C4-2B (cell line): ENCODE results near the gene EMX1.

Experiments
- H3K27ac ChIP-seq: fragments of 450-650 bp; 2 replicates; pipeline ENCODE4 v1.5.1; 2017
- ZFX ChIP-seq: fragments of 450-650 bp; IDR thresholded peaks from 2 replicates; pipeline ENCODE4 v1.6.1; 2017
- TF ChIP-seq, protein P1 (sequence below): fragments of 450-650 bp; conservative IDR thresholded peaks from 2 replicates; pipeline ENCODE4 v1.5.1; 2017; ENCODE audit warnings: mild to moderate bottlenecking

Gene EMX1

DNA sequence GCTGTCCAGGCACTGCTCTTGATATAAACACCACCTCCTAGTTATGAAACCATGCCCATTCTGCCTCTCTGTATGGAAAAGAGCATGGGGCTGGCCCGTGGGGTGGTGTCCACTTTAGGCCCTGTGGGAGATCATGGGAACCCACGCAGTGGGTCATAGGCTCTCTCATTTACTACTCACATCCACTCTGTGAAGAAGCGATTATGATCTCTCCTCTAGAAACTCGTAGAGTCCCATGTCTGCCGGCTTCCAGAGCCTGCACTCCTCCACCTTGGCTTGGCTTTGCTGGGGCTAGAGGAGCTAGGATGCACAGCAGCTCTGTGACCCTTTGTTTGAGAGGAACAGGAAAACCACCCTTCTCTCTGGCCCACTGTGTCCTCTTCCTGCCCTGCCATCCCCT lies 15.9 kb downstream of the EMX1 start:
- H3K27ac ChIP-seq: no peak overlapping the region
- TF ChIP-seq, protein P1, sequence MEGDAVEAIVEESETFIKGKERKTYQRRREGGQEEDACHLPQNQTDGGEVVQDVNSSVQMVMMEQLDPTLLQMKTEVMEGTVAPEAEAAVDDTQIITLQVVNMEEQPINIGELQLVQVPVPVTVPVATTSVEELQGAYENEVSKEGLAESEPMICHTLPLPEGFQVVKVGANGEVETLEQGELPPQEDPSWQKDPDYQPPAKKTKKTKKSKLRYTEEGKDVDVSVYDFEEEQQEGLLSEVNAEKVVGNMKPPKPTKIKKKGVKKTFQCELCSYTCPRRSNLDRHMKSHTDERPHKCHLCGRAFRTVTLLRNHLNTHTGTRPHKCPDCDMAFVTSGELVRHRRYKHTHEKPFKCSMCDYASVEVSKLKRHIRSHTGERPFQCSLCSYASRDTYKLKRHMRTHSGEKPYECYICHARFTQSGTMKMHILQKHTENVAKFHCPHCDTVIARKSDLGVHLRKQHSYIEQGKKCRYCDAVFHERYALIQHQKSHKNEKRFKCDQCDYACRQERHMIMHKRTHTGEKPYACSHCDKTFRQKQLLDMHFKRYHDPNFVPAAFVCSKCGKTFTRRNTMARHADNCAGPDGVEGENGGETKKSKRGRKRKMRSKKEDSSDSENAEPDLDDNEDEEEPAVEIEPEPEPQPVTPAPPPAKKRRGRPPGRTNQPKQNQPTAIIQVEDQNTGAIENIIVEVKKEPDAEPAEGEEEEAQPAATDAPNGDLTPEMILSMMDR: no peak
- no peak for TF ChIP-seq ZFX

- TF ChIP-seq, protein P1: no peak
- TF ChIP-seq ZFX: no peak
- H3K27ac ChIP-seq: no peak overlapping the region
These were observed 16.4 kb downstream of the EMX1 start for GRCh38 chr2:72933646-72934151.

- TF ChIP-seq, protein P1: no peak; the same call in 1 of the 2 replicates
- TF ChIP-seq ZFX: no peak
- no peak overlapping the region for H3K27ac ChIP-seq
These were observed 17.6 kb downstream of the EMX1 start for GRCh38 chr2:72934683-72935610.

- TF ChIP-seq, protein P1: no peak
- no peak for TF ChIP-seq ZFX
- no peak overlapping the region for H3K27ac ChIP-seq
These were observed 18.3 kb downstream of the EMX1 start for GRCh38 chr2:72935611-72935957.

DNA sequence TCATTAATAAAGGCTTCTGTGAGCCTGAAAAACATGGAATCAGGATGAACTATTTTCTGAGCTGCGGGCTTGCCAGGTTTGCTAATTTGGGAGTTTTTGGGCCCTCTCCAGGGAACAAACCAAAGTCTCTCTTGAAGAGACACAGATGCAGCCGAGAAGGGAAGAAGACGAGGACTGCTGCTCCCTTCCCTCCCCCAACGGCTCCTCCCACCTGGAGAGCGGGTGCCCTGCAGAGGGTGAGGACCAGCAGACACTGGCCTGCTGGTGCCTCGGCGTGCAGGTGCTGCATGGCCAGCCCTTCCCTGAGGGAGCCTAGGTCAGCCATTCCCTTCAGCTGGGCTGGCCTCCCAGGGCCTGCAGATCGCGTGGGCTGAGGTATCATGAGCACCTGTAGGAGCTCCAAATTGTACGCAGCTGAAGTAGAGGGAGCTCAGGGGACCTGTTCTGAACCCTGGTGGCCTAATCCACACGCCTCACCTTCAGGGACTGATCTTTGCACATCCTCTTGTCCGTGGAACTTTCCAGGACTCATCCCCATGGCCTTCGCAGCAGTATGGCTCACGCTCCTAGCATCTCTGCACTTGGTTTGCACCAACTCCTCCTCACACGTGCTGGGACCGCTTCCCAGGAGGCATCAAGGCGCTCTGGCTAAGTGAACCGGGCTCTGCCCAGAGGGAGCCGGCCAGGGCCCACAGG lies 19.5 kb downstream of the EMX1 start:
- no peak for TF ChIP-seq ZFX
- TF ChIP-seq, protein P1: no peak
- no peak overlapping the region for H3K27ac ChIP-seq

DNA sequence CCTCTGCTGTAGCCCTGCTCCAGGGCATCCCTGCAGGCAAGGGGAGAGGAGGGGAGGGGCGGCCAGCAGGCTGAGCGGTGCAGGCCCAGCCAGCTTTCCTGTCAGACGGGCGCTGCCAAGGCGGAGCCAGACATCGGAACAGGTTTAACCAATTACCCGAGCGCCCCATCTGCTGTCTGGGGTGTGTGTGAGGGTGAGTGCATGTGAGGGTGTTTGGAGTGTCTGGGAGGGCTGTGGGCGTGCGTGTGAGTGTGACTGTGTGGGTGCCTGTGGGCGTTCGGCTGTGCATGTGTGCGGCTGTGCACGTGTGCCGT lies 20.0 kb downstream of the EMX1 start:
- TF ChIP-seq, protein P1: no peak
- TF ChIP-seq ZFX: no peak
- no peak overlapping the region for H3K27ac ChIP-seq

DNA sequence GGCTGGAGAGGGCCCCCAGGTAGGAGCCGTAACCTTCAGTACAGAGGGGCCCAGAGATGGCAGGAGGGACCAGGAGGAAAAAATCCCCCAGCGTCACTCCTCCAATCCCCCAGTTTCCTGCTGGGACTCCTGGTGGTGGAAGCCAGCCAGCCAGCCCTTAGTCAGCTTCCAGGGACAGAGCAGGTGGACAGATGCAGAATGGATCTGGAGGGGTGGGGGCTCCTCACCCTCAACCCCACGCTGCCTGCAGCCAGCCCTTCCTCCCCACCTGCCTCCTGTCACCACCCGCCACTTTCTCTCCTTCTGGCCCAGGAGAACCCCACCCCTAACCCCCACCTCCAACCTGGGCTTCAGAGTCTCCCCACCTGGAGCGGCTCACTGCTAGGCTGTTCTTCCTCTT lies 21.1 kb downstream of the EMX1 start:
- TF ChIP-seq, protein P1: no peak
- TF ChIP-seq ZFX: no peak
- no peak overlapping the region for H3K27ac ChIP-seq
